Nephron progenitor cell (in vitro differentiated cells): ENCODE measurements around the gene PRDM16.

ENCODE experiments used
- DNase-seq: peaks from one replicate; pipeline ENCODE4 v3.0.0; 2021
- H3K27ac Mint-ChIP-seq: 2 replicates; pipeline ENCODE4 v1.8.0; 2021; ENCODE audit warnings: mild to moderate bottlenecking, moderate library complexity, mixed read lengths
- H3K27me3 Mint-ChIP-seq: 2 replicates; pipeline ENCODE4 v1.8.0; 2021; ENCODE audit warnings: mild to moderate bottlenecking, low read depth, mixed read lengths; ENCODE audit not compliant: poor library complexity
- H3K36me3 Mint-ChIP-seq: 2 replicates; pipeline ENCODE4 v1.8.0; 2021; ENCODE audit warnings: low read depth, mixed read lengths
- H3K4me1 Mint-ChIP-seq: 2 replicates; pipeline ENCODE4 v1.8.0; 2021; ENCODE audit warnings: mixed read lengths
- H3K4me3 Mint-ChIP-seq: 2 replicates; pipeline ENCODE4 v1.8.0; 2021; ENCODE audit warnings: mild to moderate bottlenecking, moderate library complexity, mixed read lengths
- H3K9me3 Mint-ChIP-seq: 2 replicates; pipeline ENCODE4 v1.8.0; 2021; ENCODE audit warnings: mild to moderate bottlenecking, moderate library complexity, mixed read lengths
- TF ChIP-seq, protein P1 (sequence below): fragments of 200-600 bp; sonication (generic); IDR thresholded peaks from 2 replicates; pipeline ENCODE4 v1.5.0; 2021; ENCODE audit warnings: antibody characterized with exemption

The PRDM16 gene

DNA sequence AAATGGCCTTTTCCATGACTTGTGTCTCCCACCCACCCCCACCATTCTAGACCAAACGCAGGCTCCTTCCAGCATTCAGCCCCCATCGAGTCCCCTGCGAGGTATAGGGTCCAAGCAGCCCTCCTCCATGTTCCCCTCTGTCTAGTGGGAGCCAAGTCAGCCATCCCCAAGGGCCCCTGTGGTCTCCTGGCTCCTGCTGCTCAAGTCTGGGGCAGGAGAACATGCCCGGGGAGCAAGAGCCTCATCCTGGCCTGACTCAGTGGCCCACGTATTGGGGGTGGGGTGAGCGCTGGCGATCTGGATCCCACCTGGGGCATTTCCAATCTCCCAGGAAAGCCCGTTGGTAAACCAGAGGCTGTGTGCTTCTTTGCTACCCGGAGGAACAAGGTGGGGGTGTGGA, 4.1 kb upstream of the PRDM16 start:
- Mint-ChIP-seq H3K27me3 (peaks cover 94% of the 10 kb centered on the region), H3K4me1 (peaks cover 22% of the 10 kb centered on the region), H3K9me3 (no peaks in the 10 kb centered on the region), H3K36me3 (no peaks in the 10 kb centered on the region), H3K27ac (no peak overlapping the region), H3K4me3 (no peak overlapping the region)
- TF ChIP-seq, protein P1, sequence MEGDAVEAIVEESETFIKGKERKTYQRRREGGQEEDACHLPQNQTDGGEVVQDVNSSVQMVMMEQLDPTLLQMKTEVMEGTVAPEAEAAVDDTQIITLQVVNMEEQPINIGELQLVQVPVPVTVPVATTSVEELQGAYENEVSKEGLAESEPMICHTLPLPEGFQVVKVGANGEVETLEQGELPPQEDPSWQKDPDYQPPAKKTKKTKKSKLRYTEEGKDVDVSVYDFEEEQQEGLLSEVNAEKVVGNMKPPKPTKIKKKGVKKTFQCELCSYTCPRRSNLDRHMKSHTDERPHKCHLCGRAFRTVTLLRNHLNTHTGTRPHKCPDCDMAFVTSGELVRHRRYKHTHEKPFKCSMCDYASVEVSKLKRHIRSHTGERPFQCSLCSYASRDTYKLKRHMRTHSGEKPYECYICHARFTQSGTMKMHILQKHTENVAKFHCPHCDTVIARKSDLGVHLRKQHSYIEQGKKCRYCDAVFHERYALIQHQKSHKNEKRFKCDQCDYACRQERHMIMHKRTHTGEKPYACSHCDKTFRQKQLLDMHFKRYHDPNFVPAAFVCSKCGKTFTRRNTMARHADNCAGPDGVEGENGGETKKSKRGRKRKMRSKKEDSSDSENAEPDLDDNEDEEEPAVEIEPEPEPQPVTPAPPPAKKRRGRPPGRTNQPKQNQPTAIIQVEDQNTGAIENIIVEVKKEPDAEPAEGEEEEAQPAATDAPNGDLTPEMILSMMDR, result no peak
- no peak for DNase-seq

DNA sequence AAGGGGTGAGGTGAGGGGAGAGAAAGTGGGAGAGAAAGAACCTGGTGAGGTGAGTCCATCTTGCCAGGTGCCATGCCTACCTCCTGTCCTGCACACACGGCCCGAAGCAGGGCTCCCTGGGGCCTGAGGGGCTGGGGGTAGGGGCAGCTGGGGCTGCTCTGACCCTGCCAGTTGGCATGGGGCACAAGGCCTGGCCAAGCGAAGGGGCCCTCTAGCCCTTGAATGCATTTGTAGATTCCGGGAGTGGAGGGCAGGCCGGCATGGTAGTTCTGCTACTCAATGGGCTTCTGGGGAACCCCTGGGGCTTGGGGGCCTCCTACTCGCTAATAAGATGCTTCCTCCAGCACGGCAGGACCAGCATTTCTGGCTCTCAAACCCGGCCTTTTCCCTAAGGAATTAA, 3.6 kb upstream of the PRDM16 start:
- no peak for DNase-seq
- TF ChIP-seq, protein P1, result no peak
- H3K4me1 Mint-ChIP-seq, result peaks cover 22% of the 10 kb centered on the region
- peaks cover 89% of the 10 kb centered on the region for H3K27me3 Mint-ChIP-seq
- H3K4me3 Mint-ChIP-seq, result no peak overlapping the region
- H3K36me3 Mint-ChIP-seq, result no peaks in the 10 kb centered on the region
- H3K27ac Mint-ChIP-seq, result no peak overlapping the region
- H3K9me3 Mint-ChIP-seq, result no peaks in the 10 kb centered on the region

DNA sequence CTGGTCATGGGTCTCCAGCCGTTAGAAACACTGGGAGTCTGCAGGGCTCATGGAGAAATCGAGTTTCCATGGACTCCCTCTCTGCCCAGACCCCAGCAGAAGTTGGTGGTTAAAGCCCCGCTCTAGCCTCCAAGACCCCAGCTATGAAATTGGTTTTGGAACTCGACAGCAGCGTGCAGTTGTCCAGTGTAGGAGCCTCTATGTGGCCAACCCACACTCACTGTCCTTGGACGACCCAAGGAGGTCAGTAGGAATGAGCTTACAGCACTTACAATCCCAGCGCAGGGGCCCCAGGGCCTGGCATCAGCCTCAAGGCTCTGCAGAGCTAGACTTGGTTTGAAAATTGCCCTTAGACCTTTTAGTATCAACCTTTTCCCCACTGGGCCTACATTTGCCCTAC, 3.2 kb upstream of the PRDM16 start:
- Mint-ChIP-seq H3K4me1 (peaks cover 21% of the 10 kb centered on the region), H3K36me3 (no peaks in the 10 kb centered on the region), H3K27ac (no peak overlapping the region), H3K9me3 (no peaks in the 10 kb centered on the region), H3K4me3 (no peak overlapping the region), H3K27me3 (peaks cover 88% of the 10 kb centered on the region)
- TF ChIP-seq, protein P1, result no peak
- DNase-seq, result no peak

DNA sequence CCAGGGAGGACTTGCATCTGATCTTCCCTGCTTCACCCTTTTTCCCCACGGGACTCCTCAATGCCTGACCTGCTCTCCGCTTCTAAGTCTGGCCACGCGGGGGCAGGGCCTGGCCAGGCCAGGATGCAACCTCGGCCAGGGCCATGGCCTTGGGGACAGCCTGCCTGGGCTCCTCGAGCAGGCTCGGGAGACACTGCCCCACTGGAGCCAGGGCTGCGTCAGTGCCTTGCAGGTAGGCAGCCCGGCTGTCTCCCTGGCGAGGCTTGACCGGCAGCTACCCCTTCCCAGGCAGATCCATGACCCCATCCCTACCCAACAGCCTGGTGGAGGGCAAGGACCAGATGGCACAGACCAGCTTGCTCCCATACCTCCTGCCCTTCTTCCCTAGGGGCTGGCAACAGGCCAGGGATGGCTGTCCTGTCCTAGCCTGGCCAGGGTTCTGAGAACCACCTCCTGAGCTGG, 2.7 kb upstream of the PRDM16 start:
- peak; percentile 79 for DNase-seq
- H3K9me3 Mint-ChIP-seq, result no peaks in the 10 kb centered on the region
- no peaks in the 10 kb centered on the region for H3K36me3 Mint-ChIP-seq
- H3K4me1 Mint-ChIP-seq, result peaks cover 16% of the 10 kb centered on the region
- peaks cover 88% of the 10 kb centered on the region for H3K27me3 Mint-ChIP-seq
- TF ChIP-seq, protein P1, result peak; percentile 72
- no peak overlapping the region for H3K4me3 Mint-ChIP-seq
- no peak overlapping the region for H3K27ac Mint-ChIP-seq

DNA sequence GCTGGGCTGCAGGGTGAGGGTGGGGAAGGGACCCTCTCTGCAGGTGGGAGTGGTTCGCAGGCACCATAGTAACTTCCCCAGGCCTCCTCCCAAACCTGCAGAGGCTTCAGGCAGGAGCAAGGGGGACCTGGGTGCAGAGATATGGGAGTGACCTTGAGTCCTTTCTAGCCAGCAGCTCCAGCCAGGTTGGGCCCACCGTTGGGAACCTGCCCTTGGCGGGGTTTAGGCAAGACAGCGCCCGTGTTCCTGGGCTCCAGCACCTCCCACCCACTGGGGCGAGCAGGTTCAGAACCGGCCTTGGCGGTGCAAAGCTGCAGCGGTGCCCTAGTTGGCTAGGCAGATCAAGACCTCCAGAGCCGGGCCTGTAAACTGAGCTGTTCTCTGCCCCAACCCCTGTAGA, 2.2 kb upstream of the PRDM16 start:
- Mint-ChIP-seq H3K4me3 (no peak overlapping the region), H3K9me3 (no peaks in the 10 kb centered on the region), H3K36me3 (no peaks in the 10 kb centered on the region), H3K27ac (no peak overlapping the region), H3K4me1 (peaks cover 11% of the 10 kb centered on the region), H3K27me3 (peaks cover 88% of the 10 kb centered on the region)
- TF ChIP-seq, protein P1, result no peak
- DNase-seq, result no peak

DNA sequence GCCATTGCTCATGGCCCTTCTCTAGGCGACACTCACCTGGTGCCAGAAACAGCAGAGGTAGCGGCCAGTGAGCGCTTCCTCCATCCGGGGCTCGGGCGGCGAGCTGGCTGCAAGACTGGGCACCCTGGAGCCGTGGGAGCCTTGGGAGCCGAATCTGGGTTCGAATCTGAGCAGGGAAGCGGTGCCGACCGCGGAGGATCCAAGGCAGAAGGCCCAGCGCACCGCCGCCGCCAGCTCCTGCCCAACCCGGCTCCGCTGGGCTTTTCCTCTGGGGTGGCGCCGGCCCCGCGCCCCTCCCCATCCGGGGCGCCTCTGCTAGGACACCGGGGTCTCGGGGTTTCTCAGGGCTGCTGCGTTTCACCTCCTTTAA, 1.7 kb upstream of the PRDM16 start:
- H3K27ac Mint-ChIP-seq, result no peak overlapping the region
- peak overlapping the region; percentile 60 for H3K4me3 Mint-ChIP-seq

More for the DNA sequence above, 1.7 kb upstream of the PRDM16 start:
- TF ChIP-seq, protein P1, result no peak
- DNase-seq, result no peak
- Mint-ChIP-seq H3K4me1 (peaks cover 10% of the 10 kb centered on the region), H3K36me3 (no peaks in the 10 kb centered on the region), H3K27me3 (peaks cover 88% of the 10 kb centered on the region), H3K9me3 (no peaks in the 10 kb centered on the region)
